Nephron (organoid): Measurements from ENCODE around the gene RALGAPA2.

ENCODE experiments used
- H3K27ac Mint-ChIP-seq, 3 experiments: 2 replicates each; pipeline ENCODE4 v1.8.0; 2020; ENCODE audit warnings: mixed read lengths in 3 of 3, mild to moderate bottlenecking in 2 of 3, moderate library complexity in 1 of 3
- H3K27me3 Mint-ChIP-seq: 2 replicates; pipeline ENCODE4 v1.8.0; 2021; ENCODE audit warnings: low read depth, mild to moderate bottlenecking, moderate library complexity, mixed read lengths
- H3K36me3 Mint-ChIP-seq: 2 replicates; pipeline ENCODE4 v1.8.0; 2020; ENCODE audit warnings: low read depth, mixed read lengths
- H3K4me1 Mint-ChIP-seq: 2 replicates; pipeline ENCODE4 v1.8.0; 2020; ENCODE audit warnings: mixed read lengths
- H3K4me3 Mint-ChIP-seq, 3 experiments: 2 replicates each; pipeline ENCODE4 v1.8.0; 2020; ENCODE audit warnings: mild to moderate bottlenecking in 3 of 3, mixed read lengths in 3 of 3, moderate library complexity in 2 of 3
- H3K9me3 Mint-ChIP-seq: 2 replicates; pipeline ENCODE4 v1.8.0; 2020; ENCODE audit warnings: mixed read lengths
- TF ChIP-seq, protein P1 (sequence below), 3 experiments: fragments of 200-600 bp; sonication (generic); IDR thresholded peaks; one replicate each; pipeline ENCODE4 v1.5.0; 2021; ENCODE audit warnings: antibody characterized with exemption in 3 of 3; ENCODE audit not compliant: unreplicated experiment in 3 of 3

Gene RALGAPA2

DNA sequence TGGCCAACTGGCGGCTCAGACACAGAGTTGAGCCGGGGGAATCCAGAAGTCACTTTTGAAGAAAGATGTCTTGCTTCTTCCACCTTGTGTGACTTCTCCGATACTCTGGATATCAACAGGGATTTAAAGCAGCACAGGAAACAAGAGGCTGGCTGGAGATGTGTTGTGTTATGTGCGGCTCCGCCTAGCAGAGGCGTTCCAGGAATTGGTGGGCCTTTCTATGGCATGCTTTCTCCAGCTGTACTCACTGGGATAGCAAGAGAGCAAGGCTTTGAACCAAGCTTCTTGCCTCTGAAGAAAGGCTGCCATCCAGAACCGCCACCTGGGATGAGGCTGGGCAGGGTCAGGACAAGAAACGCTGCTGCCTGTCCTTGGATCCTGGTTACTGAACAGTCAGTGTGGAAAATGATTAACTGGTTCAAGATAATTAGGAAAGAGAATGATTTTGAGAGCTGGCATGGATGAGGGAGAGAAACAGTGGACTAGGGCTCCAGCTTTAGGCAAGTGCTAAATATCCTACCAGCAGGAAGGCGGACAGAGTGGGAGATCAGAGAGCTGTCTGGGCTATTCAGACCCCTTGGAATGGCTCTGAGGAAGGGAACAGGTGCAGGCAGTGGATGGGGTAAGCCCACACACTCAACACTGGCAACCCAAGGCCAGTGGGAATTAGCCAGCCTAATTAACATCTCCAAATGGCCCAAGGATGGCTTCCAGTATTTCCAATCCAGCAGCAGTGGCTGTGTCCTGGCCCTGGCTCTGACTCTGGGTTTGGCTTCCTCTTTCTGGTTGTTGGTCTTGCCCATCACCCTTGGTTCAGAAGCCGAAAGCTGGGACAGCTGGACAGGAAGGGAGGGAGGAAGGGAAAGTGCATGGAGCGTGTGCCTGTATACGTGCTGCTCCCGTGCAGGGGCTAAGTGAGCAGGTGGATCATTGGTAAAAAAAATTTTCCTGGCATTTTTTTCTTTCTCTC, 312.6 kb downstream of the RALGAPA2 start:
- H3K4me1 Mint-ChIP-seq, result peaks cover 8% of the 10 kb centered on the region
- H3K27me3 Mint-ChIP-seq, result peaks cover 13% of the 10 kb centered on the region
- H3K27ac Mint-ChIP-seq, result peak overlapping the region in 2 of 3 experiments; percentile 45 to 55
- TF ChIP-seq, protein P1, sequence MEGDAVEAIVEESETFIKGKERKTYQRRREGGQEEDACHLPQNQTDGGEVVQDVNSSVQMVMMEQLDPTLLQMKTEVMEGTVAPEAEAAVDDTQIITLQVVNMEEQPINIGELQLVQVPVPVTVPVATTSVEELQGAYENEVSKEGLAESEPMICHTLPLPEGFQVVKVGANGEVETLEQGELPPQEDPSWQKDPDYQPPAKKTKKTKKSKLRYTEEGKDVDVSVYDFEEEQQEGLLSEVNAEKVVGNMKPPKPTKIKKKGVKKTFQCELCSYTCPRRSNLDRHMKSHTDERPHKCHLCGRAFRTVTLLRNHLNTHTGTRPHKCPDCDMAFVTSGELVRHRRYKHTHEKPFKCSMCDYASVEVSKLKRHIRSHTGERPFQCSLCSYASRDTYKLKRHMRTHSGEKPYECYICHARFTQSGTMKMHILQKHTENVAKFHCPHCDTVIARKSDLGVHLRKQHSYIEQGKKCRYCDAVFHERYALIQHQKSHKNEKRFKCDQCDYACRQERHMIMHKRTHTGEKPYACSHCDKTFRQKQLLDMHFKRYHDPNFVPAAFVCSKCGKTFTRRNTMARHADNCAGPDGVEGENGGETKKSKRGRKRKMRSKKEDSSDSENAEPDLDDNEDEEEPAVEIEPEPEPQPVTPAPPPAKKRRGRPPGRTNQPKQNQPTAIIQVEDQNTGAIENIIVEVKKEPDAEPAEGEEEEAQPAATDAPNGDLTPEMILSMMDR (IDR thresholded peaks at IDR 0.05; ENCODE audit: unreplicated experiment in 3 of 3), result no peak
- H3K9me3 Mint-ChIP-seq, result no peaks in the 10 kb centered on the region
- H3K4me3 Mint-ChIP-seq, result no peak overlapping the region
- no peaks in the 10 kb centered on the region for H3K36me3 Mint-ChIP-seq

DNA sequence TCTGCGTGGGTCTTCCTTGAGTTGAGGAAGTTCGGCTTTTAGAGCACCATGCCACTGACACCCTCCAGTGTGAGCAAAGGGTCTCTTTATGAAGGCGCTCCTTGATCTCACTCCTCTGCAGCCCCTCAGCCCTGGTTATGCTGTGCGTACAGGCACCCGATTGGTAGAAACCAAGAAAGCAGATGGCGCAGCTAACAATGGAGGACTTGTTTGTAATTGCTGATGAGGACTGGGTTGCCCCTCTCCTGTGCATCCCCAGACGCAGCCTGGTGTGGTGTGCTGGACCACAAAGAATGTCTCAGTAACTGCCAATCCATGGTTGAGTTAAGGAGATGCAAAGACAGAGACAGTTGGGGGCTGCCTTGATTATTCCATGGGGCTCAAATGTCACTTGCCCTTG, 314.3 kb downstream of the RALGAPA2 start:
- Mint-ChIP-seq H3K4me3 (no peak overlapping the region), H3K27me3 (peaks cover 9% of the 10 kb centered on the region), H3K9me3 (no peaks in the 10 kb centered on the region), H3K27ac (no peak overlapping the region), H3K36me3 (no peaks in the 10 kb centered on the region), H3K4me1 (peaks cover 20% of the 10 kb centered on the region)
- TF ChIP-seq, protein P1 (IDR thresholded peaks at IDR 0.05; ENCODE audit: unreplicated experiment in 3 of 3), result no peak

DNA sequence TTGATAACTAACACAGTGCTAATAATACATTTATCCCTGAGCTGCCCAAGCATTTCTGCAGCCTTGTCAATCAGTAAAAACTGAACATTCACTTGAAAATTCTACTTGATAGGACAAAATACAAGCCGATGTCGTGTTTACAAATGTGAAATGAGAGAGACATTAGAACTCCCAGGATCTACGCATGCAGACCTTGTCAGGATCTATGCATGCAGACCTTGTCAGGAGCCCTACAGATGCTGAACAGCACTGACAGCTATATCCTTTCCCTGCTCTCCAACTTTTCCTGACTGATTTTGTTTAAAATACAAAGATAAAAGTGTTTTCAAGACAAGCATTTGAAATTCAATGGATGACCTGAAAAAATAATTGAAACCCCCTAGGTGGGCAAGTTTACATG, 315.6 kb downstream of the RALGAPA2 start:
- Mint-ChIP-seq H3K4me3 (no peak overlapping the region), H3K4me1 (peaks cover 23% of the 10 kb centered on the region), H3K9me3 (no peaks in the 10 kb centered on the region), H3K36me3 (peaks cover 1% of the 10 kb centered on the region), H3K27me3 (peaks cover 7% of the 10 kb centered on the region), H3K27ac (no peak overlapping the region)
- TF ChIP-seq, protein P1 (IDR thresholded peaks at IDR 0.05; ENCODE audit: unreplicated experiment in 3 of 3), result no peak

DNA sequence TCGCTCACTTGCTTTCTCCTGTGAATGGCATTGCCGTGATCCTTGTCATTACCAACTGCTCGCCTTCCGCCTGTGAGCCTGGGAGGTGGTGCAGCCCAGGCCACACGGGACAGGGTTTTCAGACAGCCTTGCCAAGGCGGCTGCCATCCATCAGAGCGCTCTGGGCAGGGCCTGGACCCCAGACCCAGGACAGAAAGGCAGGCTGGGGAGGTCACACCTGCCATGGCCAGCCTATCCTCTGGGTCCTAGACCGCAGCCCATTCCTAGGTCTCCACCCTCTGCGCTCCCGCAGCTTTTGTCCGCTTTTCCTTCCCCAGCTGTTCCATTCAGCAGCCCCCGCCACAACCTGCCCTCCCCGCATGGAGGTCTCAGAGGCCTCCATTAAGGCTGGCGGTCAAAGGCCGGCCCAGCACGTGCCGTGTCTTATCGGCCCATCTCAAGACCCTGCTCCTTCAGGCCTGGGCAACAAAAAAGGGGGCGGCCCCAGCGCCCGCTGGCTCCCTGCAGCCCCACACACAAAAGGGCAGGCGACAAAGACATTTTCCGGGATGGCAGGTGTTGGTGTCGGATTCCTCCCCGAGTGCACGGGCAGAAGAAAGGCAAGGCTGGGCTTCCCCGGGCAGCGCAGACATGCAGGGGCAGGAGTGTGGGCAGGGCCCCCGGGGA, 316.4 kb downstream of the RALGAPA2 start:
- Mint-ChIP-seq H3K9me3 (no peaks in the 10 kb centered on the region), H3K4me1 (peaks cover 23% of the 10 kb centered on the region), H3K4me3 (no peak overlapping the region), H3K27me3 (peaks cover 12% of the 10 kb centered on the region), H3K27ac (no peak overlapping the region), H3K36me3 (peaks cover 4% of the 10 kb centered on the region)
- TF ChIP-seq, protein P1 (IDR thresholded peaks at IDR 0.05; ENCODE audit: unreplicated experiment in 3 of 3), result no peak

DNA sequence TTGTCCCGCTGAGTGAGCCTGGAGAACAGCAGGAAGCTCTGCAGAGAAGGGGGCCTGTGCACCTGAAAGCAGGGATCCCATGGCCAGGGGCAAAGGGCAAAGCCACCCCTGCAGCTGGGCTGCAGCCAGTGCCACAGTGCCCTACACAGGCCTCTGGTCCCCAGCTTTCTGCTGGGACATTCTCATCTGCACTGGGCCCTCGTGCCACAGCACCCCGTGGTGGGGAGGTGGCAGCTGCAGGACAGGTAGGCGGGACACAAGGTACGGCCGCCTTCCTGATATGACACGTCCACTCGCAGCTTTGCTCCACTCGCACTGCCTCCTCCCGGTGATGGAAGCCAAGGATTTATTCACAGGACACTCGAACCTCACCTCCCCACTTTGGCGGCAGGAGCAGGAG, 317.4 kb downstream of the RALGAPA2 start:
- H3K9me3 Mint-ChIP-seq, result no peaks in the 10 kb centered on the region
- TF ChIP-seq, protein P1 (IDR thresholded peaks at IDR 0.05; ENCODE audit: unreplicated experiment in 3 of 3), result no peak
- peaks cover 12% of the 10 kb centered on the region for H3K27me3 Mint-ChIP-seq
- peaks cover 22% of the 10 kb centered on the region for H3K4me1 Mint-ChIP-seq
- H3K4me3 Mint-ChIP-seq, result no peak overlapping the region
- H3K36me3 Mint-ChIP-seq, result peaks cover 4% of the 10 kb centered on the region
- no peak overlapping the region for H3K27ac Mint-ChIP-seq
